Loucy (cell line): ENCODE measurements around the gene CACNA2D3.

Experiments used
- CTCF ChIP-seq: fragments of 200-600 bp; sonication (generic); conservative IDR thresholded peaks from 2 replicates; pipeline ENCODE4 v1.5.1; 2014; ENCODE audit warnings: mild to moderate bottlenecking, antibody characterized with exemption, low read length
- EZH2phosphoT487 ChIP-seq: fragments of 200-600 bp; IDR thresholded peaks from 2 replicates; pipeline ENCODE4 v1.6.1; 2018; ENCODE audit warnings: antibody characterized with exemption, mild to moderate bottlenecking, moderate library complexity, borderline replicate concordance

GRCh38 chr3:54567949-54568348 is 445.6 kb downstream of the CACNA2D3 start:
- TF ChIP-seq CTCF (no peak), EZH2phosphoT487 (no peak)
